Hepatocyte (in vitro differentiated cells): ENCODE results near the gene KCNQ5. TPM values are rescaled to one million over a fixed set of nuclear protein-coding genes. Genes with fewer than 3 reads are reported as not detected.

Experiments used
- DNase-seq: peaks from one replicate; pipeline ENCODE4 v3.0.0-alpha.2; 2016; ENCODE audit warnings: low spot score
- H2AFZ ChIP-seq: fragments of 200-600 bp; sonication (generic); 2 replicates; pipeline ENCODE4 v1.6.0; 2016; ENCODE audit warnings: antibody characterized with exemption, mild to moderate bottlenecking
- H3K27ac ChIP-seq: fragments of 200-600 bp; sonication (generic); 2 replicates; pipeline ENCODE4 v1.5.1; 2016; ENCODE audit warnings: mild to moderate bottlenecking
- H3K27me3 ChIP-seq: fragments of 200-600 bp; sonication (generic); 2 replicates; pipeline ENCODE4 v1.6.1; 2016
- H3K36me3 ChIP-seq: fragments of 200-600 bp; sonication (generic); replicated peaks from 2 replicates; pipeline ENCODE4 v1.5.1; 2016; ENCODE audit warnings: low read depth; ENCODE audit not compliant: insufficient read depth
- H3K4me1 ChIP-seq: fragments of 200-600 bp; sonication (generic); 2 replicates; pipeline ENCODE4 v1.5.1; 2016; ENCODE audit warnings: mild to moderate bottlenecking, moderate library complexity; ENCODE audit not compliant: insufficient read depth
- H3K4me2 ChIP-seq: fragments of 200-600 bp; sonication (generic); 2 replicates; pipeline ENCODE4 v1.6.0; 2016
- H3K4me3 ChIP-seq: fragments of 200-600 bp; sonication (generic); 2 replicates; pipeline ENCODE4 v1.5.1; 2016; ENCODE audit warnings: mild to moderate bottlenecking
- H3K79me2 ChIP-seq: fragments of 200-600 bp; sonication (generic); 2 replicates; pipeline ENCODE4 v1.6.0; 2017; ENCODE audit warnings: mild to moderate bottlenecking
- H3K9me2 ChIP-seq: fragments of 200-600 bp; sonication (generic); replicated peaks from 2 replicates; pipeline ENCODE4 v1.6.0; 2017; ENCODE audit warnings: mild to moderate bottlenecking; ENCODE audit not compliant: insufficient read depth
- H3K9me3 ChIP-seq: fragments of 200-600 bp; sonication (generic); 2 replicates; pipeline ENCODE4 v1.5.1; 2016; ENCODE audit warnings: low read depth, mild to moderate bottlenecking
- H4K20me1 ChIP-seq: fragments of 200-600 bp; sonication (generic); 2 replicates; pipeline ENCODE4 v1.6.0; 2016; ENCODE audit warnings: mild to moderate bottlenecking; ENCODE audit not compliant: insufficient read depth, poor library complexity, severe bottlenecking
- CTCF ChIP-seq: fragments of 200-600 bp; sonication (generic); IDR thresholded peaks from 2 replicates; pipeline ENCODE4 v1.5.1; 2016; ENCODE audit warnings: antibody characterized with exemption, mild to moderate bottlenecking; ENCODE audit not compliant: poor library complexity
- EZH2 ChIP-seq: fragments of 200-600 bp; sonication (generic); IDR thresholded peaks from 2 replicates; pipeline ENCODE4 v1.6.1; 2016; ENCODE audit warnings: antibody characterized with exemption, mild to moderate bottlenecking, borderline replicate concordance
- EZH2phosphoT487 ChIP-seq: fragments of 200-600 bp; sonication (generic); IDR thresholded peaks from one replicate; pipeline ENCODE4 v1.6.1; 2018; ENCODE audit warnings: antibody characterized with exemption, mild to moderate bottlenecking, low read depth, moderate library complexity; ENCODE audit not compliant: unreplicated experiment, severe bottlenecking
- WGBS: methylation state at CpG from one replicate; pipeline ENCODE4 v1.1.6; 2016; ENCODE audit warnings: low lambda C conversion rate; ENCODE audit errors: missing lambda C conversion rate; 5-methylcytosine and 5-hydroxymethylcytosine counted together
- polyA plus RNA-seq: library from polyadenylated mRNA; unstranded; fragments of >200 nt; fragmentation: Nextera tagmentation; extraction: Ambion mirVana; gene quantifications from 2 replicates; pipeline ENCODE4 v1.2.1, GENCODE V29; 2016
- total RNA-seq: library from RNA; depleted of rRNA; stranded (reverse); fragments of >200 nt; gene quantifications from 2 replicates; pipeline ENCODE4 v1.2.3, GENCODE V29; 2014

The KCNQ5 gene
- total and polyA plus RNA-seq, 2 experiments from 2014 or later = 1.6 to 2.0 TPM

DNA sequence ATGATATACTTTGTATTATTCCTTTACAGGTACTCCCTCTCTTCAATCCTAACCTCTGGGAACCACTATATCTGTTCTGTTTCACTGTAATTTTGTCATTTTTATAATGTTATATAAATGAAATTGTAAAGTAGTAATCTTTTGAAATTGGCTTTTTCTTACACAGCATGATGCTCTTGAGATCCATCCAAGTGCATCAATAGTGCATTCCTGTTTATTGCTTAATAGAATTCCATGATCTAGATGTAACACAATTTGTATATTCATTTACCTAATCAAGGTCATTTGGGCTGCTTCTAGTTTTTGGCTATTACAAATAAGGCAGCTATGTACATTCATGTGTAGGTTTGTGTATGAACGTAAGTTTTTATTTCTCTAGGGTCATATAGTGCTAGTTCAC lies 428.8 kb downstream of the KCNQ5 start:
- Histone ChIP-seq H3K9me2 (no peaks in the 10 kb centered on the region), H3K27me3 (no peaks in the 10 kb centered on the region), H3K4me3 (no peak overlapping the region), H3K27ac (no peak overlapping the region), H3K4me2 (no peak overlapping the region), H3K9me3 (no peaks in the 10 kb centered on the region), H2AFZ (no peak overlapping the region), H3K36me3 (no peaks in the 10 kb centered on the region), H4K20me1 (no peaks in the 10 kb centered on the region), H3K4me1 (no peaks in the 10 kb centered on the region), H3K79me2 (no peaks in the 10 kb centered on the region)
- WGBS = 100% methylated on average over 1 of the region's 1 CpG
- DNase-seq = no peak
- TF ChIP-seq CTCF (no peak), EZH2 (no peak), EZH2phosphoT487 (no peak)

DNA sequence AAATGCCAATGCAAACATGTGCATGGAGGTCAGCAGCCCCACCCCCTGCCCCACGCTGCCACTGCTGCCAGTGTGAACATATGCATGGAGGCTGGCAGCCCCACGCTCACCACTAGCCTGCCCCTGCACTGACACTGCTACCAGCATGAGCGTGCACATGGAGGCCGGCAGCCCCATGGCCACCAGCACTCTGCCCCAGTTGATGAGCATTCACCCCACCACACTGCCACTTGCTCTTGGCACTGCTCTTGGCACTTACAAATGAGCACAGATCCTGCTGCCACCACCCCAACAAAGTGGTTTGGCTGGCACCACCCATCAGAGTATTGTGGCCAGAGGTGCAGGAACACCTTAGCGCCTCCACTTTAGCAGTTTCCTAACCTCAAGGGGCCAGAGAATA lies 429.3 kb downstream of the KCNQ5 start:
- H3K9me3 ChIP-seq = no peaks in the 10 kb centered on the region
- H3K4me3 ChIP-seq = no peak overlapping the region
- no peak overlapping the region for H2AFZ ChIP-seq
- no peaks in the 10 kb centered on the region for H3K9me2 ChIP-seq
- no peak for TF ChIP-seq CTCF
- TF ChIP-seq EZH2 = no peak
- no peak for TF ChIP-seq EZH2phosphoT487
- H3K4me2 ChIP-seq = no peak overlapping the region
- 97% methylated on average over 5 of the region's 5 CpGs for WGBS
- H3K27me3 ChIP-seq = no peaks in the 10 kb centered on the region
- no peaks in the 10 kb centered on the region for H3K79me2 ChIP-seq
- no peak for DNase-seq
- H3K27ac ChIP-seq = no peak overlapping the region
- H4K20me1 ChIP-seq = no peaks in the 10 kb centered on the region
- no peaks in the 10 kb centered on the region for H3K4me1 ChIP-seq
- no peaks in the 10 kb centered on the region for H3K36me3 ChIP-seq

- TF ChIP-seq CTCF (no peak), EZH2phosphoT487 (no peak), EZH2 (no peak)
- DNase-seq = no peak
- Histone ChIP-seq H3K9me3 (no peaks in the 10 kb centered on the region), H3K4me1 (no peaks in the 10 kb centered on the region), H2AFZ (no peak overlapping the region), H3K27ac (no peak overlapping the region), H3K36me3 (no peaks in the 10 kb centered on the region), H3K27me3 (no peaks in the 10 kb centered on the region), H3K79me2 (no peaks in the 10 kb centered on the region), H3K9me2 (no peaks in the 10 kb centered on the region), H4K20me1 (no peaks in the 10 kb centered on the region), H3K4me3 (no peak overlapping the region), H3K4me2 (no peak overlapping the region)
- 85% methylated on average over 11 of the region's 11 CpGs for WGBS
Measured at GRCh38 chr6:73054958-73055357, 433.1 kb downstream of the KCNQ5 start.

DNA sequence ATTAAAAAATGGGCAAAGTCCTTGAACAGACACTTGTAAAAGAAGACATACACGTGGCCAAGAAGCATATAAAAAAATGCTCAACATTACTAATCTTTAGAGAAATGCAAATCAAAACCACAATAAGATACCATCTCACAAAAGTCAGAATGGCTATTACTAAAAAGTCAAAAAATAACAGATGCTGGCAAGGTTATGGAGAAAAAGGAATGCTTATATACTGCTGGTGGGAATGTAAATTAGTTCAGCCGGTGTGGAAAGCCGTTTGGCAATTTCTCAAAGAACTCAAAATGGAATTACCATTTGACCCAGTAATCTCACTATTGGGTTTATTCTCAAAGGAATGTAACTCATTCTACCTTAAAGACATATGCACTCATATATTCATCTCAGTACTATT lies 436.9 kb downstream of the KCNQ5 start:
- no peaks in the 10 kb centered on the region for H3K27me3 ChIP-seq
- H3K4me2 ChIP-seq = no peak overlapping the region
- DNase-seq = no peak
- H3K9me3 ChIP-seq = no peaks in the 10 kb centered on the region
- no peaks in the 10 kb centered on the region for H3K9me2 ChIP-seq
- no peak overlapping the region for H3K4me3 ChIP-seq
- H2AFZ ChIP-seq = no peak overlapping the region
- no peak overlapping the region for H3K27ac ChIP-seq
- WGBS = 91% methylated on average over 3 of the region's 3 CpGs
- H4K20me1 ChIP-seq = no peaks in the 10 kb centered on the region
- H3K36me3 ChIP-seq = no peaks in the 10 kb centered on the region
- TF ChIP-seq CTCF (no peak), EZH2 (no peak)
- H3K4me1 ChIP-seq = no peaks in the 10 kb centered on the region
- H3K79me2 ChIP-seq = no peaks in the 10 kb centered on the region
